Globus pallidus (tissue), 1 donor: ENCODE data around the gene CDHR3.

Source experiments
- DNase-seq: peaks from one replicate; pipeline ENCODE4 v3.0.0-alpha.2; 2015; ENCODE audit warnings: low spot score

CDHR3 gene

GRCh38 chr7:106029451-106029850, 66.4 kb downstream of the CDHR3 start:
- DNase-seq: no peak

- DNase-seq: no peak
Measured at GRCh38 chr7:106029941-106030340, 66.9 kb downstream of the CDHR3 start.

GRCh38 chr7:106031300-106032035, 68.4 kb downstream of the CDHR3 start:
- DNase-seq: peak; percentile 49

GRCh38 chr7:106032295-106032694, 69.2 kb downstream of the CDHR3 start:
- DNase-seq: no peak

GRCh38 chr7:106033735-106034134, 70.7 kb downstream of the CDHR3 start:
- DNase-seq: no peak

- DNase-seq: no peak
Measured at GRCh38 chr7:106034383-106034782, 71.3 kb downstream of the CDHR3 start.

GRCh38 chr7:106035568-106035967, 72.5 kb downstream of the CDHR3 start:
- DNase-seq: no peak

GRCh38 chr7:106036004-106036403, 72.9 kb downstream of the CDHR3 start:
- DNase-seq: no peak

GRCh38 chr7:106037489-106038176, 74.6 kb downstream of the CDHR3 start:
- DNase-seq: no peak

- DNase-seq: no peak
Measured at GRCh38 chr7:106038289-106038688, 75.2 kb downstream of the CDHR3 start.

GRCh38 chr7:106038916-106039315, 75.9 kb downstream of the CDHR3 start:
- no peak for DNase-seq

- no peak for DNase-seq
Measured at GRCh38 chr7:106039486-106040060, 76.5 kb downstream of the CDHR3 start.

GRCh38 chr7:106041140-106041717, 78.2 kb downstream of the CDHR3 start:
- no peak for DNase-seq

- DNase-seq: no peak
Measured at GRCh38 chr7:106042196-106042611, 79.1 kb downstream of the CDHR3 start.

- DNase-seq: no peak
Measured at GRCh38 chr7:106045139-106045538, 82.1 kb downstream of the CDHR3 start.

- DNase-seq: no peak
Measured at GRCh38 chr7:106045586-106045985, 82.5 kb downstream of the CDHR3 start.

GRCh38 chr7:106047184-106047583, 84.1 kb downstream of the CDHR3 start:
- no peak for DNase-seq

GRCh38 chr7:106047818-106048705, 85.0 kb downstream of the CDHR3 start:
- no peak for DNase-seq

GRCh38 chr7:106048706-106049020, 85.6 kb downstream of the CDHR3 start:
- no peak for DNase-seq

GRCh38 chr7:106049139-106049752, 86.2 kb downstream of the CDHR3 start:
- no peak for DNase-seq

GRCh38 chr7:106050002-106050745, 87.1 kb downstream of the CDHR3 start:
- DNase-seq: no peak
